HepG2 (cell line): Measurements from ENCODE around the gene HCAR1. TPM values are rescaled to one million over a fixed set of nuclear protein-coding genes. Genes with fewer than 3 reads are reported as not detected.

Experiments
- BCL6 ChIP-seq: IDR thresholded peaks from 2 replicates; pipeline ENCODE4 v1.6.1; 2016; ENCODE audit warnings: missing genetic modification reagents, missing compliant biosample characterization
- HDAC2 ChIP-seq: sonication (generic); formaldehyde crosslinking; IDR thresholded peaks from 2 replicates; pipeline ENCODE4 v1.4.0; 2020; ENCODE audit warnings: missing genetic modification reagents
- HOXA3 ChIP-seq: sonication (generic); formaldehyde crosslinking; IDR thresholded peaks from 2 replicates; pipeline ENCODE4 v1.5.0; 2020; ENCODE audit warnings: missing genetic modification reagents
- MTA1 ChIP-seq: sonication (generic); formaldehyde crosslinking; IDR thresholded peaks from 2 replicates; pipeline ENCODE4 v1.4.0; 2020; ENCODE audit warnings: missing genetic modification reagents, mild to moderate bottlenecking, borderline replicate concordance
- NFRKB ChIP-seq: fragments of 450-650 bp; IDR thresholded peaks from 2 replicates; pipeline ENCODE4 v1.6.1; 2017
- RXRB ChIP-seq: IDR thresholded peaks from 2 replicates; pipeline ENCODE4 v1.6.1; 2016; ENCODE audit warnings: borderline replicate concordance, missing genetic modification reagents, missing compliant biosample characterization
- SOX6 ChIP-seq, 2 experiments: fragments of 450-650 bp in 1 of 2; sonication (generic) in 1 of 2; formaldehyde crosslinking in 1 of 2; IDR thresholded peaks; 2 replicates each; pipeline versions ENCODE4 v1.4.0 to v1.6.1; 2017 to 2020; ENCODE audit warnings: antibody characterized with exemption in 1 of 2, mild to moderate bottlenecking in 1 of 2, missing genetic modification reagents in 1 of 2
- YY1 ChIP-seq: IDR thresholded peaks from 2 replicates; pipeline ENCODE4 v1.6.1; 2011; ENCODE audit warnings: low read length, low read depth, moderate library complexity, mild to moderate bottlenecking; ENCODE audit not compliant: insufficient read depth, insufficient replicate concordance
- ZNF335 ChIP-seq: sonication (generic); formaldehyde crosslinking; IDR thresholded peaks from 2 replicates; pipeline ENCODE4 v1.4.0; 2020; ENCODE audit warnings: missing genetic modification reagents
- ZNF430 ChIP-seq: sonication (generic); formaldehyde crosslinking; IDR thresholded peaks from 2 replicates; pipeline ENCODE4 v1.9.0; 2021; ENCODE audit warnings: mild to moderate bottlenecking, missing genetic modification reagents
- ZNF512B ChIP-seq: sonication (generic); formaldehyde crosslinking; IDR thresholded peaks from 2 replicates; pipeline ENCODE4 v1.5.1; 2020; ENCODE audit warnings: missing genetic modification reagents, mild to moderate bottlenecking, borderline replicate concordance
- ZNF556 ChIP-seq: sonication (generic); formaldehyde crosslinking; IDR thresholded peaks from 2 replicates; pipeline ENCODE4 v1.4.0; 2020; ENCODE audit warnings: mild to moderate bottlenecking, missing genetic modification reagents, borderline replicate concordance
- ZNF580 ChIP-seq: IDR thresholded peaks from 2 replicates; pipeline ENCODE4 v1.6.1; 2016; ENCODE audit warnings: low read depth, borderline replicate concordance
- ZNF777 ChIP-seq: sonication (generic); formaldehyde crosslinking; IDR thresholded peaks from 2 replicates; pipeline ENCODE4 v1.4.0; 2020; ENCODE audit warnings: missing genetic modification reagents
- polyA plus RNA-seq, 8 experiments: library from polyadenylated mRNA; depleted of rRNA in 3 of 8; stranded (reverse) in 7 of 8; unstranded in 1 of 8; fragments of >200 nt; fragmentation: Illumina TruSeq in 4 of 8; extraction: Trizol in 4 of 8; gene quantifications; 2 replicates each; pipeline versions ENCODE4 v1.2.1 to v1.2.3, GENCODE V29; 2011 to 2016; ENCODE audit warnings: low read depth in 4 of 8, missing spikeins in 1 of 8, mixed read lengths in 1 of 8; ENCODE audit not compliant: insufficient read depth in 1 of 8
- total RNA-seq, 5 experiments: library from RNA; depleted of rRNA; stranded (reverse); fragments of >200 nt; fragmentation: Illumina TruSeq; extraction: Trizol; gene quantifications; 2 replicates each; pipeline ENCODE4 v1.2.3, GENCODE V29; 2016; ENCODE audit warnings: low read depth in 1 of 5
- TF ChIP-seq, protein P1 (sequence below): sonication (generic); formaldehyde crosslinking; IDR thresholded peaks from 2 replicates; pipeline ENCODE4 v1.5.0; 2020; ENCODE audit warnings: mild to moderate bottlenecking, missing genetic modification reagents, borderline replicate concordance
- TF ChIP-seq, protein P2 (sequence below): sonication (generic); formaldehyde crosslinking; IDR thresholded peaks from 2 replicates; pipeline ENCODE4 v1.4.0; 2020; ENCODE audit warnings: mild to moderate bottlenecking, missing genetic modification reagents
- TF ChIP-seq, protein P3 (sequence below): sonication (generic); formaldehyde crosslinking; IDR thresholded peaks from 2 replicates; pipeline ENCODE4 v1.4.0; 2020; ENCODE audit warnings: missing genetic modification reagents

Gene HCAR1
- total and polyA plus RNA-seq, 2 of the 13 experiments (the other 11 are each of a cell fraction or from before 2014, with no cell fraction given): 0.53 to 4.4 TPM

GRCh38 chr12:122730215-122731014 lies at the start of gene HCAR1 (continued):
- peak; percentile 29 for TF ChIP-seq RXRB (CRISPR knock-in tag)
- peak; percentile 15 for TF ChIP-seq YY1
- TF ChIP-seq ZNF777: peak; percentile 35; the same call in 1 of the 2 replicates
- TF ChIP-seq MTA1 (CRISPR knock-in tag): 0 out of 2 replicates have a peak, but pooled peaks have one; percentile 6
- 0 out of 2 replicates have a peak, but pooled peaks have one; percentile 18 for TF ChIP-seq HOXA3 (CRISPR knock-in tag)
- TF ChIP-seq, protein P1, sequence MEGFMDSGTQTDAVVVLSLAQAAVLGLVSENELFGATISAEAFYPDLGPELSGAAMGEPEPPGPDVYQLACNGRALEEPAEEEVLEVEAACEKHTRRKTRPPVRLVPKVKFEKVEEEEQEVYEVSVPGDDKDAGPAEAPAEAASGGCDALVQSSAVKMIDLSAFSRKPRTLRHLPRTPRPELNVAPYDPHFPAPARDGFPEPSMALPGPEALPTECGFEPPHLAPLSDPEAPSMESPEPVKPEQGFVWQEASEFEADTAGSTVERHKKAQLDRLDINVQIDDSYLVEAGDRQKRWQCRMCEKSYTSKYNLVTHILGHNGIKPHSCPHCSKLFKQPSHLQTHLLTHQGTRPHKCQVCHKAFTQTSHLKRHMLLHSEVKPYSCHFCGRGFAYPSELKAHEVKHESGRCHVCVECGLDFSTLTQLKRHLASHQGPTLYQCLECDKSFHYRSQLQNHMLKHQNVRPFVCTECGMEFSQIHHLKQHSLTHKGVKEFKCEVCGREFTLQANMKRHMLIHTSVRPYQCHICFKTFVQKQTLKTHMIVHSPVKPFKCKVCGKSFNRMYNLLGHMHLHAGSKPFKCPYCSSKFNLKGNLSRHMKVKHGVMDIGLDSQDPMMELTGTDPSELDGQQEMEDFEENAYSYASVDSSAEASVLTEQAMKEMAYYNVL: peak; percentile 68; the same call in 1 of the 2 replicates
- TF ChIP-seq BCL6 (CRISPR knock-in tag): peak; percentile 62
- TF ChIP-seq, protein P2, sequence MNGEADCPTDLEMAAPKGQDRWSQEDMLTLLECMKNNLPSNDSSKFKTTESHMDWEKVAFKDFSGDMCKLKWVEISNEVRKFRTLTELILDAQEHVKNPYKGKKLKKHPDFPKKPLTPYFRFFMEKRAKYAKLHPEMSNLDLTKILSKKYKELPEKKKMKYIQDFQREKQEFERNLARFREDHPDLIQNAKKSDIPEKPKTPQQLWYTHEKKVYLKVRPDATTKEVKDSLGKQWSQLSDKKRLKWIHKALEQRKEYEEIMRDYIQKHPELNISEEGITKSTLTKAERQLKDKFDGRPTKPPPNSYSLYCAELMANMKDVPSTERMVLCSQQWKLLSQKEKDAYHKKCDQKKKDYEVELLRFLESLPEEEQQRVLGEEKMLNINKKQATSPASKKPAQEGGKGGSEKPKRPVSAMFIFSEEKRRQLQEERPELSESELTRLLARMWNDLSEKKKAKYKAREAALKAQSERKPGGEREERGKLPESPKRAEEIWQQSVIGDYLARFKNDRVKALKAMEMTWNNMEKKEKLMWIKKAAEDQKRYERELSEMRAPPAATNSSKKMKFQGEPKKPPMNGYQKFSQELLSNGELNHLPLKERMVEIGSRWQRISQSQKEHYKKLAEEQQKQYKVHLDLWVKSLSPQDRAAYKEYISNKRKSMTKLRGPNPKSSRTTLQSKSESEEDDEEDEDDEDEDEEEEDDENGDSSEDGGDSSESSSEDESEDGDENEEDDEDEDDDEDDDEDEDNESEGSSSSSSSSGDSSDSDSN (CRISPR knock-in tag): peak; percentile 32; the same call in 1 of the 2 replicates
- TF ChIP-seq ZNF512B (CRISPR knock-in tag): peak; percentile 60; the same call in 1 of the 2 replicates
- TF ChIP-seq ZNF335 (CRISPR knock-in tag): 0 out of 2 replicates have a peak, but pooled peaks have one; percentile 31
- TF ChIP-seq SOX6 (IDR thresholded peaks at IDR 0.05): no peak
- TF ChIP-seq SOX6 (CRISPR knock-in tag; IDR thresholded peaks at IDR 0.05): 0 out of 2 replicates have a peak, but pooled peaks have one; percentile 19
- TF ChIP-seq ZNF556: 0 out of 2 replicates have a peak, but pooled peaks have one; percentile 20
- TF ChIP-seq, protein P3, sequence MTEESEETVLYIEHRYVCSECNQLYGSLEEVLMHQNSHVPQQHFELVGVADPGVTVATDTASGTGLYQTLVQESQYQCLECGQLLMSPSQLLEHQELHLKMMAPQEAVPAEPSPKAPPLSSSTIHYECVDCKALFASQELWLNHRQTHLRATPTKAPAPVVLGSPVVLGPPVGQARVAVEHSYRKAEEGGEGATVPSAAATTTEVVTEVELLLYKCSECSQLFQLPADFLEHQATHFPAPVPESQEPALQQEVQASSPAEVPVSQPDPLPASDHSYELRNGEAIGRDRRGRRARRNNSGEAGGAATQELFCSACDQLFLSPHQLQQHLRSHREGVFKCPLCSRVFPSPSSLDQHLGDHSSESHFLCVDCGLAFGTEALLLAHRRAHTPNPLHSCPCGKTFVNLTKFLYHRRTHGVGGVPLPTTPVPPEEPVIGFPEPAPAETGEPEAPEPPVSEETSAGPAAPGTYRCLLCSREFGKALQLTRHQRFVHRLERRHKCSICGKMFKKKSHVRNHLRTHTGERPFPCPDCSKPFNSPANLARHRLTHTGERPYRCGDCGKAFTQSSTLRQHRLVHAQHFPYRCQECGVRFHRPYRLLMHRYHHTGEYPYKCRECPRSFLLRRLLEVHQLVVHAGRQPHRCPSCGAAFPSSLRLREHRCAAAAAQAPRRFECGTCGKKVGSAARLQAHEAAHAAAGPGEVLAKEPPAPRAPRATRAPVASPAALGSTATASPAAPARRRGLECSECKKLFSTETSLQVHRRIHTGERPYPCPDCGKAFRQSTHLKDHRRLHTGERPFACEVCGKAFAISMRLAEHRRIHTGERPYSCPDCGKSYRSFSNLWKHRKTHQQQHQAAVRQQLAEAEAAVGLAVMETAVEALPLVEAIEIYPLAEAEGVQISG (CRISPR knock-in tag): peak; percentile 27; the same call in 1 of the 2 replicates
- peak; percentile 33; the same call in 1 of the 2 replicates for TF ChIP-seq HDAC2 (CRISPR knock-in tag)
- no peak for TF ChIP-seq NFRKB
- no peak for TF ChIP-seq ZNF580 (CRISPR knock-in tag)
- 0 out of 2 replicates have a peak, but pooled peaks have one; percentile 29 for TF ChIP-seq ZNF430
